Ectodermal cell (in vitro differentiated cells): Measurements from ENCODE around the gene DDX24.

ENCODE experiments used
- H3K27ac ChIP-seq: 2 replicates; pipeline ENCODE4 v1.7.0; 2013; ENCODE audit warnings: mild to moderate bottlenecking, low read depth, low read length; ENCODE audit not compliant: insufficient read depth, poor library complexity, severe bottlenecking
- H3K27me3 ChIP-seq: 2 replicates; pipeline ENCODE4 v1.7.0; 2013; ENCODE audit warnings: mild to moderate bottlenecking, low read length; ENCODE audit not compliant: insufficient read depth, control insufficient read depth, poor library complexity, severe bottlenecking
- H3K36me3 ChIP-seq: one replicate; pipeline ENCODE4 v1.7.0; 2013; ENCODE audit warnings: low read length; ENCODE audit not compliant: control insufficient read depth, insufficient read depth
- H3K4me1 ChIP-seq: one replicate; pipeline ENCODE4 v1.7.0; 2013; ENCODE audit warnings: low read length; ENCODE audit not compliant: control insufficient read depth, insufficient read depth
- H3K4me3 ChIP-seq: 2 replicates; pipeline ENCODE4 v1.7.0; 2013; ENCODE audit warnings: low read depth, low read length, control low read depth; ENCODE audit not compliant: insufficient read depth
- H3K9me3 ChIP-seq: 2 replicates; pipeline ENCODE4 v1.7.0; 2013; ENCODE audit warnings: mild to moderate bottlenecking, low read length, moderate library complexity; ENCODE audit not compliant: control insufficient read depth
- WGBS, 2 experiments: methylation state at CpG; one replicate each; pipeline ENCODE4 v1.1.7; 2013; ENCODE audit warnings: missing lambda C conversion rate in 2 of 2; 5-methylcytosine and 5-hydroxymethylcytosine counted together

DDX24 gene

GRCh38 chr14:94050231-94050880, 30.6 kb downstream of the DDX24 start:
- Histone ChIP-seq H3K36me3 (peaks cover 53% of the 10 kb centered on the region), H3K9me3 (no peaks in the 10 kb centered on the region), H3K4me3 (no peak overlapping the region), H3K27me3 (no peaks in the 10 kb centered on the region), H3K27ac (no peak overlapping the region), H3K4me1 (no peaks in the 10 kb centered on the region)
- whole genome bisulfite sequencing, 2 experiments: 94 to 97% methylated on average over 6 of the region's 6 CpGs

DNA sequence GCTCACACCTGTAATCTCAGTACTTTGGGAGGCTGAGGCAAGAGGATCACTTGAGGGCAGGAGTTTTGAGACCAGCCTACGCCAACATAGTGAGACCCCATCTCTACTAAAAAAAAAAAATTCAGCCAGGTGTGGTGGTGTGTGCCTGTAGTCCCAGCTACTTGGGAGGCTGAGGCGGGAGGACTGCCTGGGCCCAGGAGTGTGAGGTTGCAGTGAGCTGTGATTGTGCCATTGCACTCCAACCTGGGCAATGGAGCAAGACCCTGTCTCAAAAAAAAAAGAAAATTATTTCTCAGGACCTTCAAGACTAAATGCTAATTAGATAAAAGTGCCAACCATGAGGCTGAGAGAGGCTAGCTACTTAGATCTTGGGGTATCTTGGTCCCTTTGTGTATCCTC, 31.4 kb downstream of the DDX24 start:
- 93 to 100% methylated on average over 2 of the region's 2 CpGs for WGBS, 2 experiments
- H3K4me3 ChIP-seq: no peak overlapping the region
- H3K4me1 ChIP-seq: no peaks in the 10 kb centered on the region
- peaks cover 46% of the 10 kb centered on the region for H3K36me3 ChIP-seq
- no peak overlapping the region for H3K27ac ChIP-seq
- H3K9me3 ChIP-seq: no peaks in the 10 kb centered on the region
- no peaks in the 10 kb centered on the region for H3K27me3 ChIP-seq

DNA sequence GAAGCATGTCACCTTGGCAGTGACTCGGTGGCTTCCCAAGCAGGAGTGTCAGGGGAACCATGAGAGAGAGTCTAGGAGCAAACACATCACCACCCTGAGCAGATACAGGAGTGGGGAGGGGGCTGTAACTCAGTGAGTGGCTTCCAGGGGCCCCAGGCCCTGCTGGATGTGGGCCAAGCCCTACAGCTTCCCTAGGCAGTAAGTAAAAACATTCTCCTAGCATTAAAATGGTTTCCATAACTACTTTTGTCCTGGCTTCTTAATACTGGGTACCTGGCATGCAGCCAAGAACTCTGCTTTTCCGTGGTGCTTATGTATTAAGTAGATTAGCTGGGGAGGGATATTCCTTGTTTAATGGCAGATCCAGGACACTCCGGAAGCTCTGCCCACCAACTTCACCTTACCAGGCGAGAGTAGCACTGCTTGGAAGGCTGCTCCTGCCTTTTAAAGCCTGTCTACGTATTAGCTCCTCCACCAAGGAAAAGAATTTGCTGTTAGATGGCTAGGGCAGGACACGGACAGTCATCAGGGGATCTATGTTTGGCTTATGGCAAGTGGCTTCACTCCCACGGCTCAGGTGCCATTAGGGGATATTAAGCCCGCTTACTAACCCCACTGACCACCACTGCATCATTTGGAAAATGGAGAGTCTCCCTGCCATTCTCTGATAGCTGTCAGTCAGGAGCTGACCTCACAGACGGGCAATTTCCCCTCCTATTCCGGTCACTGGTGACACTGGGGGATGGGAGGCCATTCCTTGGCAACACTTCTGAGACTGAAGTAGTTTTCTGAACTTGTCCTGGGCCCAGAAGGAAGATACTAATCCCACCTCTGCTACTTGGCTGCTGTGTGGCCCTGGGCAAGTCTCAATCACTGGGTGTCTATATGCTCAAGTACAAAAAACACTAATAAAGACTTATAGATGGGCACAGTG, 32.0 kb downstream of the DDX24 start:
- 93 to 94% methylated on average over 10 of the region's 10 CpGs for WGBS, 2 experiments
- Histone ChIP-seq H3K4me1 (no peaks in the 10 kb centered on the region), H3K27me3 (no peaks in the 10 kb centered on the region), H3K36me3 (peaks cover 41% of the 10 kb centered on the region), H3K27ac (no peak overlapping the region), H3K4me3 (no peak overlapping the region), H3K9me3 (no peaks in the 10 kb centered on the region)

DNA sequence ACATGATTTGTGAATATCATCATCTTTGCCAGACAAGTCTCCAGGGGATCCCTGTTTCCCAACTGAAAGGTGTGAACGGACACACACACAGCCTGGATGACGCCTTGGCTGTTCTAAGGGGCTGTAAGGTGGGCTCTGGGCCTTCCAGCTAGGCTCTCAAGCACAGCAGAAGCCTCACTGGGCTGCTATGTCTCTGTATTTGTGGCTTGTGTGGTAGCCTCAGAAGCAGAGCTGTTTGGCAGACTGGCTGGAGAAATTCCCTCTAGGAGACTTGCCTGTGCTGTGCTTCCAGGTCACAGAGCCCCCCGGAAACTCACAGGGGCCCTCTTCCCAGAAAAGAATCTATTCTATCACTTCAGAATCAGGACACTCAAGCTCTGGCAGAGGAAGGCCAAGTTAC, 33.4 kb downstream of the DDX24 start:
- H3K27ac ChIP-seq: no peak overlapping the region
- H3K36me3 ChIP-seq: peaks cover 36% of the 10 kb centered on the region
- 96% methylated on average over 3 of the region's 3 CpGs for WGBS, 2 experiments
- H3K4me3 ChIP-seq: no peak overlapping the region
- H3K27me3 ChIP-seq: no peaks in the 10 kb centered on the region
- H3K4me1 ChIP-seq: no peaks in the 10 kb centered on the region
- H3K9me3 ChIP-seq: no peaks in the 10 kb centered on the region

DNA sequence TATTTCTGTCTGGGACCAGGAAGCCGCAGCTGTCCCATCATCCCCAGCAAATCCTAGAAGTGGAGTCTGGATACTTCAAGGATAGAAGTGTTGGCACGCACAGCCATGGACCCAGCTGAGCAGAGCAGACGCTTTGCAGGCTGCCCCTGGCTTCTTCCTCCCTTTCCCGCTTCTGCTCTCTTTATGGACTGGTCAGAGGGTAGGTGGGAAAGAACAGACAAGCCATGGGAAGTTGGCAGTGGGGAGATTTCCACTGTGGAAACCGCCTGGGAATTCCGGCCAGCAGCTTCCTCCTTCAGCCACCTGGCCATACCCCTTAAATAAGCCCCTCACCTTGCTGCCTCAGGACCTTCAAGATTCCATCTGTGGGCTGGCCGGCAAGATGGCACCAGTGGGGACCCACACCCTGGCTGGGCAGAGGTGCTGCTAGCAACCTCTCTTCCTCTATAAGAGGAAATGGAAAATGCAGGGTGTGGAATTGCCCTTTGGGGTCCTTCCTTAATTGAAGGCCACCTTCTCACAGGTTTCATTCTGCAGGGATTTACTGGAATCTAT, 34.2 kb downstream of the DDX24 start:
- Histone ChIP-seq H3K27me3 (no peaks in the 10 kb centered on the region), H3K36me3 (peaks cover 30% of the 10 kb centered on the region)
- 91 to 94% methylated on average over 7 of the region's 7 CpGs for WGBS, 2 experiments

GRCh38 chr14:94045563-94046345, 35.2 kb downstream of the DDX24 start:
- peaks cover 27% of the 10 kb centered on the region for H3K36me3 ChIP-seq
- H3K4me3 ChIP-seq: no peak overlapping the region
- no peaks in the 10 kb centered on the region for H3K9me3 ChIP-seq
- no peaks in the 10 kb centered on the region for H3K27me3 ChIP-seq
- H3K27ac ChIP-seq: no peak overlapping the region
- H3K4me1 ChIP-seq: no peaks in the 10 kb centered on the region
- 95 to 96% methylated on average over 19 of the region's 19 CpGs for WGBS, 2 experiments

More for the DNA sequence above, 34.2 kb downstream of the DDX24 start:
- no peaks in the 10 kb centered on the region for H3K9me3 ChIP-seq
- H3K4me3 ChIP-seq: no peak overlapping the region
- no peaks in the 10 kb centered on the region for H3K4me1 ChIP-seq
- H3K27ac ChIP-seq: no peak overlapping the region

DNA sequence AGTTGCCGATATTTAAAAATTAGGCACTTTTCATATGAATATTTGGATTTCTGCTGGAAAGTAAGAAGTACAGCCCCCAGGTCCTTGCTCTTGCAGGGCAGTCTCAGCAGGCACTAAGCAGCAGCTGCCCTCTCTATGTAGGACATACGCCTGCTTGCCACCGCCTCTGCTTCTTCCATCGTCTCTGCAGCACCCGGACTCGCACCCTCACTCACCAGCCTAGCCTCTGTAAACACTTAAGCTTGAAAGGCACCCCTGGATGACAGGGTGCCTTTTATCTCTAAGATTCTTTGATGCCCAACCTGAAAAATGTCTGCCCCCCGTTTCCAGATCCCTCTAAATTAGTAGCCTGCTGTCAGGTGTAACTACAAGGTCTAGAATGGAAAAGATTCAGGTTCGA, 35.9 kb downstream of the DDX24 start:
- 94 to 98% methylated on average over 8 of the region's 8 CpGs for WGBS, 2 experiments
- Histone ChIP-seq H3K27me3 (no peaks in the 10 kb centered on the region), H3K27ac (no peak overlapping the region), H3K36me3 (peaks cover 21% of the 10 kb centered on the region), H3K4me1 (no peaks in the 10 kb centered on the region), H3K4me3 (no peak overlapping the region), H3K9me3 (no peaks in the 10 kb centered on the region)

GRCh38 chr14:94044476-94045091, 36.4 kb downstream of the DDX24 start:
- H3K4me3 ChIP-seq: no peak overlapping the region
- 94 to 97% methylated on average over 20 of the region's 20 CpGs for WGBS, 2 experiments
- H3K36me3 ChIP-seq: peaks cover 15% of the 10 kb centered on the region
- H3K27ac ChIP-seq: no peak overlapping the region
- H3K4me1 ChIP-seq: no peaks in the 10 kb centered on the region
- H3K27me3 ChIP-seq: no peaks in the 10 kb centered on the region
- no peaks in the 10 kb centered on the region for H3K9me3 ChIP-seq

DNA sequence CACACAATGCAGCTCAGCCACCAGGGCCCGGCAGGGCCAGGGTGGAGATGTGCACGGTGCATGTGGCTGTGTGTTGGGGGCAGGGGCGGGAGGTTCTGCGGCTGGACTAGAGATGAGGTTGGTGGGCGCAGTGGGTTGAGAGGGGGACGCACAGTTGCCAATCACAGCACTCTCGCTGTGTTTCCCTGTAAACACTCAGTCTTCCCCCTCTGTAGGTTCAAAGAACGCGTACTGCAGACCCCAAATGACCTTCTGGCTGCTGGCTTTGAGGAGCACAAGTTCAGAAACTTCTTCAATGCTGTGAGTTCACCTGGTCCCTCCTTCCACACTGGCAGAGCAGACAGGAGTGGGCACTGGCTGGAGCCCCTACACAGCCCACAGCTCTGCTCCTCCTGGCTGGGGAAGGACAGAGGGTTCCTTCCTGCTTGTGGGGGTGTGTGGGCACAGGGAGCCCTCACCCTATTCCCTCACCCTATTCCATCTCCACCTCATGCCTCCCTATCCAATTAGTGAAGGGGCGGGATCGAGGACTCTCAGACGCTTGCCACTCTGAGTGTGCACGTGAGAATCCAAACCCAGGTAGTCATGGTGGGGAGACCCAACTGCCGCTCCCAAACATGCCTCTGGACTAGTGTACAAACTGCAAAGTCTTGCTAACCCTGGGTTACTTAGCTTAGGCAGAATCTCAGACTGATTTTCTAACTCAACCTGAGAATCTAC, 37.1 kb downstream of the DDX24 start:
- WGBS, 2 experiments: 93 to 94% methylated on average over 14 of the region's 14 CpGs
- H3K36me3 ChIP-seq: peaks cover 15% of the 10 kb centered on the region
- H3K27me3 ChIP-seq: no peaks in the 10 kb centered on the region
- H3K4me1 ChIP-seq: no peaks in the 10 kb centered on the region
- no peaks in the 10 kb centered on the region for H3K9me3 ChIP-seq
- no peak overlapping the region for H3K4me3 ChIP-seq
- H3K27ac ChIP-seq: no peak overlapping the region
